Skin epidermis (tissue), 12 donors: ENCODE data around the gene CFD.
A peak's percentile ranks its signal among the peaks of the same experiment; 100 is the strongest.
"Not testable (repeated sequence)": the region's sequence is repeated elsewhere in the genome, so short reads cannot be mapped to it uniquely, and the experiment has no call there.

ENCODE experiments used
- H3K27ac ChIP-seq, 21 experiments: fragments of 200-600 bp; sonication (generic) in 11 of 21; one replicate each; pipeline ENCODE4 v1.5.0; 2020; ENCODE audit warnings: mild to moderate bottlenecking in 3 of 21, inconsistent platforms in 2 of 21, moderate library complexity in 2 of 21
- H3K4me3 ChIP-seq, 7 experiments: fragments of 200-600 bp; sonication (generic) in 2 of 7; one replicate each; pipeline ENCODE4 v1.5.0; 2020; ENCODE audit warnings: inconsistent platforms in 2 of 7, mild to moderate bottlenecking in 2 of 7, moderate library complexity in 1 of 7

CFD gene

GRCh38 chr19:824885-825284 is 34.6 kb upstream of the CFD start:
- Histone ChIP-seq H3K27ac (no peak overlapping the region), H3K4me3 (no peak overlapping the region)

- Histone ChIP-seq H3K4me3 (no peak overlapping the region), H3K27ac (no peak overlapping the region)
Measured at GRCh38 chr19:825897-826644, 33.4 kb upstream of the CFD start.

GRCh38 chr19:827314-827709 is 32.2 kb upstream of the CFD start:
- H3K27ac ChIP-seq: no peak overlapping the region
- H3K4me3 ChIP-seq: no peak overlapping the region

- no peak within 1 kb of the TSS for H3K4me3 ChIP-seq
- no peak within 1 kb of the TSS for H3K27ac ChIP-seq
Measured at GRCh38 chr19:827710-828321, 31.6 kb upstream of the CFD start, which contains the start of gene AZU1. TSS of gene AZU1 (plus strand) at chr19:827837. CDS start at chr19:827847, 10 bp downstream.

GRCh38 chr19:829129-829758 is 30.2 kb upstream of the CFD start:
- H3K27ac ChIP-seq: no peak overlapping the region
- H3K4me3 ChIP-seq: no peak overlapping the region

GRCh38 chr19:831407-832369 is 27.8 kb upstream of the CFD start:
- Histone ChIP-seq H3K4me3 (no peak overlapping the region), H3K27ac (no peak overlapping the region)

- no peak overlapping the region for H3K4me3 ChIP-seq
- no peak overlapping the region for H3K27ac ChIP-seq
Measured at GRCh38 chr19:834216-834615, 25.2 kb upstream of the CFD start.

GRCh38 chr19:835210-835810 is 24.2 kb upstream of the CFD start:
- H3K4me3 ChIP-seq: no peak overlapping the region
- no peak overlapping the region for H3K27ac ChIP-seq

- H3K4me3 ChIP-seq: no peak within 1 kb of the TSS
- H3K27ac ChIP-seq: no peak within 1 kb of the TSS
Measured at GRCh38 chr19:840519-841206, 18.8 kb upstream of the CFD start, which contains the start of gene PRTN3. TSS of gene PRTN3 (plus strand) at chr19:840999. CDS start at chr19:841009, 10 bp downstream.

GRCh38 chr19:842802-843179 is 16.7 kb upstream of the CFD start:
- H3K27ac ChIP-seq, H3K4me3 ChIP-seq: not testable (repeated sequence)

GRCh38 chr19:843180-843835 is 16.2 kb upstream of the CFD start:
- H3K4me3 ChIP-seq: peak overlapping the region in 1 of 7 experiments; percentile 15

GRCh38 chr19:843836-844545 is 15.5 kb upstream of the CFD start:
- peak overlapping the region in 1 of 7 experiments; percentile 15 for H3K4me3 ChIP-seq
- no peak overlapping the region for H3K27ac ChIP-seq

More at GRCh38 chr19:843180-843835, 16.2 kb upstream of the CFD start:
- no peak overlapping the region for H3K27ac ChIP-seq

GRCh38 chr19:844546-844971 is 14.9 kb upstream of the CFD start:
- no peak overlapping the region for H3K27ac ChIP-seq

GRCh38 chr19:845707-846521 is 13.6 kb upstream of the CFD start:
- Histone ChIP-seq H3K27ac (no peak overlapping the region), H3K4me3 (no peak overlapping the region)

More at GRCh38 chr19:844546-844971, 14.9 kb upstream of the CFD start:
- no peak overlapping the region for H3K4me3 ChIP-seq

GRCh38 chr19:848386-848921 is 11.0 kb upstream of the CFD start:
- H3K27ac ChIP-seq: peak overlapping the region in 8 of 21 experiments; percentile 35 to 79 (median 54)
- H3K4me3 ChIP-seq: no peak overlapping the region

GRCh38 chr19:849195-849594 is 10.3 kb upstream of the CFD start:
- H3K27ac ChIP-seq: peak overlapping the region in 4 of 21 experiments; percentile 23 to 79 (median 52)
- H3K4me3 ChIP-seq: not testable (repeated sequence)
